ENCODE data around the gene BANF1.
A peak's percentile ranks its signal among the peaks of the same experiment; 100 is the strongest.

The BANF1 gene

DNA sequence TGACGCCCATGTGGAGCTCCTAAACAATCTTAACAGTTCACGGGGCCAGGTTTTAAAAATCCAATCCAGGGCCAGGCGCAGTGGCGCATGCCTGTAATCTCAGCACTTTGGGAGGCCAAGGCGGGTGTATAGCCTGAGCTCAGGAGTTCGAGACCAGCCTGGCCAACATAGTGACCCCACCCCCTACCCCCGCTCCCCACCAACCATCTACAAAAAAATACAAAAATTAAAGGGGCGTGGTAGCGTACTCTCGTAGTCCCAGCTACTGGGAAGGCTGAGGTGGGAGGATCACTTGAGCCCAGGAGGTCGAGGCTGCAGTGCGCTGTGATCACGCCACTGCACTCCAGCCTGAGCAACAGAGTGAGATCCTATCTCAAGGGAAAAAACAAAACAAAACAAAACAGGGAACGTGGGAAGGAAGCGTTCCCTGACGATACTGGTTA is 41.5 kb upstream of the BANF1 start:
- TF ChIP-seq ZBTB7A (IDR thresholded peaks at IDR 0.05; ENCODE audit: low read depth) (no peak), CREB1 (IDR thresholded peaks at IDR 0.05; ENCODE audit: low read depth) (no peak), EGR1 (IDR thresholded peaks at IDR 0.05) (no peak)
- TF ChIP-seq, protein P1, sequence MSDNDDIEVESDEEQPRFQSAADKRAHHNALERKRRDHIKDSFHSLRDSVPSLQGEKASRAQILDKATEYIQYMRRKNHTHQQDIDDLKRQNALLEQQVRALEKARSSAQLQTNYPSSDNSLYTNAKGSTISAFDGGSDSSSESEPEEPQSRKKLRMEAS (IDR thresholded peaks at IDR 0.05): no peak

GRCh38 chr11:65961267-65962140 is 40.8 kb upstream of the BANF1 start, which contains the start of gene SART1:
TSS of gene SART1 (plus strand) at chr11:65961734. CDS start at chr11:65961781, 47 bp downstream.
- TF ChIP-seq RAD21 (IDR thresholded peaks at IDR 0.05; ENCODE audit: low read depth) (no peak), TAF1 (IDR thresholded peaks at IDR 0.05; ENCODE audit: low read depth) (peak; percentile 93), TEAD4 (IDR thresholded peaks at IDR 0.05) (no peak), REST (IDR thresholded peaks at IDR 0.05; ENCODE audit: low read depth) (no peak), NFIC (IDR thresholded peaks at IDR 0.05) (no peak), TCF12 (IDR thresholded peaks at IDR 0.05; ENCODE audit: low read depth) (peak; percentile 84), ZBTB7A (IDR thresholded peaks at IDR 0.05; ENCODE audit: low read depth) (0 out of 2 replicates have a peak, but pooled peaks have one; percentile 11), EGR1 (IDR thresholded peaks at IDR 0.05) (no peak), CREB1 (IDR thresholded peaks at IDR 0.05; ENCODE audit: low read depth) (0 out of 2 replicates have a peak, but pooled peaks have one; percentile 48), EP300 (IDR thresholded peaks at IDR 0.05; ENCODE audit: borderline replicate concordance) (peak; percentile 41; the same call in 1 of the 2 replicates), YY1 (IDR thresholded peaks at IDR 0.05; ENCODE audit: low read depth) (peak; percentile 84), FOXM1 (IDR thresholded peaks at IDR 0.05; ENCODE audit: borderline replicate concordance, low read depth) (no peak), CEBPB (IDR thresholded peaks at IDR 0.05) (no peak)
- TF ChIP-seq, protein P1 (IDR thresholded peaks at IDR 0.05): peak; percentile 78
- TF ChIP-seq, protein P2, sequence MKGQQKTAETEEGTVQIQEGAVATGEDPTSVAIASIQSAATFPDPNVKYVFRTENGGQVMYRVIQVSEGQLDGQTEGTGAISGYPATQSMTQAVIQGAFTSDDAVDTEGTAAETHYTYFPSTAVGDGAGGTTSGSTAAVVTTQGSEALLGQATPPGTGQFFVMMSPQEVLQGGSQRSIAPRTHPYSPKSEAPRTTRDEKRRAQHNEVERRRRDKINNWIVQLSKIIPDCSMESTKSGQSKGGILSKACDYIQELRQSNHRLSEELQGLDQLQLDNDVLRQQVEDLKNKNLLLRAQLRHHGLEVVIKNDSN (IDR thresholded peaks at IDR 0.05): 0 out of 2 replicates have a peak, but pooled peaks have one; percentile 12

GRCh38 chr11:65962141-65962564 is 40.1 kb upstream of the BANF1 start:
- TF ChIP-seq, protein P2 (IDR thresholded peaks at IDR 0.05): no peak
- no peak for TF ChIP-seq CREB1 (IDR thresholded peaks at IDR 0.05; ENCODE audit: low read depth)
- TF ChIP-seq FOXM1 (IDR thresholded peaks at IDR 0.05; ENCODE audit: borderline replicate concordance, low read depth): no peak
- no peak for TF ChIP-seq TCF12 (IDR thresholded peaks at IDR 0.05; ENCODE audit: low read depth)
- no peak for TF ChIP-seq EP300 (IDR thresholded peaks at IDR 0.05; ENCODE audit: borderline replicate concordance)
- TF ChIP-seq, protein P1 (IDR thresholded peaks at IDR 0.05): no peak
- no peak for TF ChIP-seq TEAD4 (IDR thresholded peaks at IDR 0.05)
- no peak for TF ChIP-seq EGR1 (IDR thresholded peaks at IDR 0.05)
- TF ChIP-seq ZBTB7A (IDR thresholded peaks at IDR 0.05; ENCODE audit: low read depth): no peak
- no peak for TF ChIP-seq NFIC (IDR thresholded peaks at IDR 0.05)
- no peak for TF ChIP-seq REST (IDR thresholded peaks at IDR 0.05; ENCODE audit: low read depth)
- TF ChIP-seq RAD21 (IDR thresholded peaks at IDR 0.05; ENCODE audit: low read depth): no peak
- TF ChIP-seq YY1 (IDR thresholded peaks at IDR 0.05; ENCODE audit: low read depth): no peak
- no peak for TF ChIP-seq CEBPB (IDR thresholded peaks at IDR 0.05)
- no peak for TF ChIP-seq TAF1 (IDR thresholded peaks at IDR 0.05; ENCODE audit: low read depth)

DNA sequence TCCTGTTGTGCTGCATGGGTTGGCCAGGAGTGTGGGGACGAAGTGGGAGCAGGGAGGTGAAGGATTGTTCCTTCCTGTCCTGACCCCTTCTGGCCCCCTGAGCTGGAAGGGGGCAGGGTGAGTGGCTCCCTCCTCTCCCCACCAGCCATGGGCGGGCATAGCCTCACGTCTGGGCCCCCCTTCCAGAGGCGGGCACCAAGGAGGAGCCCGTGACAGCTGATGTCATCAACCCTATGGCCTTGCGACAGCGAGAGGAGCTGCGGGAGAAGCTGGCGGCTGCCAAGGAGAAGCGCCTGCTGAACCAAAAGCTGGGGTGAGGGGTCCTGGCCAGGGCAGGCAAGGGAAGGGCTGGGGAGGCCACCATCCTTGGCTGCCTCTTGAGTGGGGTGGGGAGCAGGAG is 37.4 kb upstream of the BANF1 start:
- TF ChIP-seq ZBTB7A (IDR thresholded peaks at IDR 0.05; ENCODE audit: low read depth): no peak
- no peak for TF ChIP-seq YY1 (IDR thresholded peaks at IDR 0.05; ENCODE audit: low read depth)
- TF ChIP-seq TCF12 (IDR thresholded peaks at IDR 0.05; ENCODE audit: low read depth): no peak
- TF ChIP-seq RAD21 (IDR thresholded peaks at IDR 0.05; ENCODE audit: low read depth): no peak
- TF ChIP-seq TAF1 (IDR thresholded peaks at IDR 0.05; ENCODE audit: low read depth): no peak
- TF ChIP-seq, protein P1 (IDR thresholded peaks at IDR 0.05): no peak
- TF ChIP-seq REST (IDR thresholded peaks at IDR 0.05; ENCODE audit: low read depth): no peak
- TF ChIP-seq TEAD4 (IDR thresholded peaks at IDR 0.05): no peak
- no peak for TF ChIP-seq CEBPB (IDR thresholded peaks at IDR 0.05)
- no peak for TF ChIP-seq FOXM1 (IDR thresholded peaks at IDR 0.05; ENCODE audit: borderline replicate concordance, low read depth)
- no peak for TF ChIP-seq EP300 (IDR thresholded peaks at IDR 0.05; ENCODE audit: borderline replicate concordance)
- no peak for TF ChIP-seq EGR1 (IDR thresholded peaks at IDR 0.05)
- no peak for TF ChIP-seq CREB1 (IDR thresholded peaks at IDR 0.05; ENCODE audit: low read depth)
- no peak for TF ChIP-seq NFIC (IDR thresholded peaks at IDR 0.05)
- TF ChIP-seq, protein P2 (IDR thresholded peaks at IDR 0.05): no peak
